Adrenal gland (tissue), 12 donors: ENCODE results near the gene SYTL3. TPM values are rescaled to one million over a fixed set of nuclear protein-coding genes. Genes with fewer than 3 reads are reported as not detected.

Source experiments
- DNase-seq, 7 donors: peaks; one replicate each; pipeline ENCODE4 v3.0.0-alpha.2; 2019 to 2020
- H3K27ac ChIP-seq, 5 donors: fragments of 200-600 bp; sonication (generic) in 4 of 5; 1 replicate in 3 of 5; 2 replicates in 2 of 5; pipeline versions ENCODE4 v1.5.1 to v1.8.0; 2016 to 2020; ENCODE audit warnings: mild to moderate bottlenecking in 1 of 5
- H3K27me3 ChIP-seq: fragments of 200-600 bp; 2 replicates; pipeline ENCODE4 v1.8.0; 2021
- H3K36me3 ChIP-seq, 2 donors: fragments of 200-600 bp; replicated peaks in 1 of 2; 1 replicate in 1 of 2; 2 replicates in 1 of 2; pipeline versions ENCODE4 v1.5.1 to v1.8.0; 2018 to 2022
- H3K4me1 ChIP-seq, 2 donors: fragments of 200-600 bp; replicated peaks in 1 of 2; 1 replicate in 1 of 2; 2 replicates in 1 of 2; pipeline versions ENCODE4 v1.5.1 to v1.8.0; 2018 to 2021
- H3K4me3 ChIP-seq, 4 donors: fragments of 200-600 bp; sonication (generic) in 3 of 4; one replicate each; pipeline ENCODE4 v1.5.1; 2016 to 2018
- H3K9me3 ChIP-seq, 3 donors: fragments of 200-600 bp; sonication (generic) in 1 of 3; replicated peaks in 1 of 3; 1 replicate in 2 of 3; 2 replicates in 1 of 3; pipeline versions ENCODE4 v1.5.1 to v1.8.0; 2016 to 2021
- CTCF ChIP-seq, 6 experiments: fragments of 450-650 bp in 4 of 6; fragments of 200-600 bp in 2 of 6; sonication (generic) in 1 of 6; IDR thresholded peaks; 1 replicate in 5 of 6; 2 replicates in 1 of 6; pipeline versions ENCODE4 v1.5.1 to v1.8.0; 2016 to 2021; ENCODE audit warnings: antibody characterized with exemption in 6 of 6, mild to moderate bottlenecking in 2 of 6, moderate library complexity in 1 of 6
- POLR2A ChIP-seq, 2 donors: fragments of 450-650 bp; IDR thresholded peaks; one replicate each; pipeline ENCODE4 v1.6.1; 2017; ENCODE audit warnings: antibody characterized with exemption in 2 of 2, mild to moderate bottlenecking in 2 of 2, moderate library complexity in 1 of 2
- WGBS, 4 donors: extraction: QIAGEN DNeasy Blood & Tissue Kit in 2 of 4; methylation state at CpG; one replicate each; pipeline versions ENCODE4 v1.1.5 to v1.1.7; 2013 to 2017; 5-methylcytosine and 5-hydroxymethylcytosine counted together
- intact Hi-C, 2 donors: fragments of 100-400 bp; cut with DNase I; formaldehyde crosslinking; loops; one replicate each; pipeline versions ENCODE4 v1.14.1 to v1.15.0; 2022 to 2023
- polyA plus RNA-seq, 3 donors: library from polyadenylated mRNA; stranded (reverse); fragments of 200-250 nt in 2 of 3; fragments of 350-450 nt in 1 of 3; fragmentation: Illumina TruSeq in 1 of 3; extraction: RNeasy Lipid Tissue Mini Kit (QIAGEN cat#74804) in 1 of 3; gene quantifications; one replicate each; pipeline ENCODE4 v1.2.3, GENCODE V29; 2013 to 2014
- total RNA-seq, 9 donors: library from RNA; depleted of rRNA in 4 of 9; stranded (reverse); fragments of >200 nt in 4 of 9; fragments of 120-200 nt in 1 of 9; fragmentation: NEBNext Ultra II Directional in 1 of 9; extraction: Animal tissue kit (Norgen Biotek cat#: 25700) in 1 of 9; gene quantifications; one replicate each; pipeline versions ENCODE4 v1.1.0 to v1.2.4, GENCODE V29; 2013 to 2023
- donor health status: healthy with polysubstance abuse.
- donor health status: Bipolar disorder and iron deficiency.
- donor health status: DM: yes; HTN: yes; CAD: no.
- donor health status: DM: no; HTN: no; CAD: no.
- donor health status: DM: no; HTN: no; CAD: no.
- donor health status: DM: yes; HTN: yes; CAD: no.

Gene SYTL3
- total and polyA plus RNA-seq, 12 donors = 0.94 to 3.9 (median 2.1) TPM

GRCh38 chr6:158665332-158665731 is 15.5 kb downstream of the SYTL3 start:
- intact Hi-C loops = no loop called here
- peaks cover 0 to 12% of the 10 kb centered on the region in 2 donors for H3K4me1 ChIP-seq
- TF ChIP-seq CTCF (IDR thresholded peaks at IDR 0.05) = no peak
- TF ChIP-seq POLR2A (IDR thresholded peaks at IDR 0.05) = no peak
- WGBS, 4 donors = 94 to 98% (median 96%) methylated on average over 18 of the region's 18 CpGs
- H3K27me3 ChIP-seq = no peaks in the 10 kb centered on the region
- no peak overlapping the region for H3K4me3 ChIP-seq
- H3K9me3 ChIP-seq = no peaks in the 10 kb centered on the region
- peak in 1 of 7 donors; percentile 30 for DNase-seq
- H3K36me3 ChIP-seq = no peaks in the 10 kb centered on the region
- H3K27ac ChIP-seq = no peak overlapping the region

- Histone ChIP-seq H3K36me3 (no peaks in the 10 kb centered on the region), H3K4me1 (peaks cover 0 to 12% of the 10 kb centered on the region in 2 donors), H3K27me3 (no peaks in the 10 kb centered on the region), H3K9me3 (no peaks in the 10 kb centered on the region), H3K4me3 (no peak overlapping the region), H3K27ac (peak overlapping the region in 1 of 5 donors; percentile 51)
- intact Hi-C loops = no loop called here
- 77 to 84% (median 82%) methylated on average over 14 of the region's 14 CpGs for WGBS, 4 donors
- DNase-seq = peak in 3 of 7 donors; percentile 42 to 59 (median 53)
- TF ChIP-seq CTCF (IDR thresholded peaks at IDR 0.05) = no peak
- TF ChIP-seq POLR2A (IDR thresholded peaks at IDR 0.05) = no peak
Measured at GRCh38 chr6:158666628-158667359, 16.9 kb downstream of the SYTL3 start.

GRCh38 chr6:158667360-158667981 is 17.6 kb downstream of the SYTL3 start:
- TF ChIP-seq CTCF (IDR thresholded peaks at IDR 0.05) (no peak), POLR2A (IDR thresholded peaks at IDR 0.05) (no peak)
- DNase-seq = peak in 1 of 7 donors; percentile 35
- Histone ChIP-seq H3K27ac (peak overlapping the region in 1 of 5 donors; percentile 59), H3K4me3 (no peak overlapping the region), H3K4me1 (peaks cover 0 to 10% of the 10 kb centered on the region in 2 donors), H3K27me3 (no peaks in the 10 kb centered on the region), H3K36me3 (no peaks in the 10 kb centered on the region), H3K9me3 (no peaks in the 10 kb centered on the region)
- 84 to 89% (median 87%) methylated on average over 8 of the region's 8 CpGs for WGBS, 4 donors
- intact Hi-C loops = no loop called here

GRCh38 chr6:158668707-158669103 is 18.9 kb downstream of the SYTL3 start:
- no peak overlapping the region for H3K4me3 ChIP-seq
- no peaks in the 10 kb centered on the region for H3K36me3 ChIP-seq
- H3K9me3 ChIP-seq = no peaks in the 10 kb centered on the region
- intact Hi-C loops = no loop called here
- no peak overlapping the region for H3K27ac ChIP-seq
- DNase-seq = peak in 1 of 7 donors; percentile 27
- H3K4me1 ChIP-seq = no peaks in the 10 kb centered on the region
- WGBS, 4 donors = 83 to 89% (median 87%) methylated on average over 7 of the region's 7 CpGs
- no peaks in the 10 kb centered on the region for H3K27me3 ChIP-seq
- TF ChIP-seq CTCF (IDR thresholded peaks at IDR 0.05) (no peak), POLR2A (IDR thresholded peaks at IDR 0.05) (no peak)
